Nucleus accumbens (tissue), 56 donors: ENCODE measurements around the gene PKD1L1.
"Not testable (repeated sequence)": the region's sequence is repeated elsewhere in the genome, so short reads cannot be mapped to it uniquely, and the experiment has no call there.

Source experiments
- DNase-seq, 56 donors: peaks; one replicate each; lab custom pipeline; 2025; lab: John Stamatoyannopoulos, UW

The PKD1L1 gene

GRCh38 chr7:47938574-47939165 lies 9.6 kb downstream of the PKD1L1 start:
- DNase-seq = no peak

DNA sequence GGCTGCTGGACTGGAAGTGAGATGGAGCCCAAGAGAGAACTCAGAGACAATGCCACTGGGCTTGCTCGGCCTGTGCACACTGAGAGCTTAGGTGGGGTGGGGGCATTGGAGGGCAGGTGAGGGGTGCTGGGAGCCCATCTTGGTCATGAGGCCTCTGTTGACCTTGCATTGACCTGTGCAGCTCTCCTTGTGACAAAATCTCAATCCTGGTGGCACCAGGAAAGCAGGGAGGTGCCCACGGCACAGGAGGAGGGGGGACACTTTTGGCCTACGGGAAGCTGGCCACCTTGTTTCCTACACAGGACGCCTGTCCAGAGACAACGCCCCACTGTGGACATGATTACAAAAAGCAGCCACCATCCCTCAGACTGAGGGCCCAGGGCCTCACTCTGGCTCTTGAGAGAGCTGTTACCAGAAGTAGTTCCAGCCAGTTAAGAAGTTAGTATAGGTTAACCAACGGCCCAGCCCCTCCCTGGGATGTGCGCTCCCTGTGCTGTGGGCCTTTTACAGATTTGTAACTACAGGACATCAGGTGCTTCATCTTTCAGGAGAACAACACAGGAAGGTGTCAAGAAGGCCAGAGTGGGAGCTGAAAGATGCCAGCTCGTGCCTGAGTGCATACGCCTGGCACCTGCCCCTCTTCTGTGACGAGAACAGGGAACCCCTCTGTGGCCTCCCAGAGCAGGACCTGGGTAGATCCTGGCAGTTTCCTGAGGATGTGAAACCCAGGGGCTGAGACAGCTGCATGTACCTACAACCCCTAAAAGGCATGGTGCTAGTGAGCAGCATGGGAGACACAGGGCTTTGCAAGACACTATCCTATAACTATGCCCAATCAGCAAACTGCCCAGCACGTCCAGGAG lies 10.3 kb downstream of the PKD1L1 start:
- DNase-seq = no peak

DNA sequence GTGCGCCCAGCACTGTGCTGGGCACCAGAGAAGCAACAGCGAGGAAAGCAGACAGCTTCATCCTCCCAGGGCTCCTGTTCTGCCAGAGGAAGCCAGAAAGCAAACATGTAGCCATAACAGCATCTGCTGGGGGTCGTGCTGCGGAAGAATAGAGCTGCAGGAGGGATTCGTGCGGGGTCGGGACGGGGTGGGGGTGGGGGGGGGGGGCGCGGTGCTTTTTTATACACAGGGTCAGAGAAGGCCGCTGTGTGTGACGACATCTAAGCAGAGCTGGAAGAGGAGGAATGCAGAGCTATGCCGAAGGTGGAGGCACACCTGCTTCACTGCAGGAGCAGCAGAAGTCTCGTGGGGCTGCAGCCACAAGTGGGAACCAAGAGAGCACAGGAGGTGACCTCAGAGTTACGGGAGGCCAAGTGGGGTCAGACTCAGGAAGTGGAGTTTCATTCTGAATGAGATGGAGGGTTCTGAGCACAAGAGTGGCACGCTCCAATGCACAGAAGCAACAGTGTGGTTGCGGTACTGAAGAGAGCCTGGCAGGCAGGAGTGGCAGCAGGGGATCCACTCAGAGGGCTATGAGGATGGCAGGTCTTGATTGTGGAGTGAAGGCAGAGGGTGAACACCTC lies 11.1 kb downstream of the PKD1L1 start:
- DNase-seq = no peak

DNA sequence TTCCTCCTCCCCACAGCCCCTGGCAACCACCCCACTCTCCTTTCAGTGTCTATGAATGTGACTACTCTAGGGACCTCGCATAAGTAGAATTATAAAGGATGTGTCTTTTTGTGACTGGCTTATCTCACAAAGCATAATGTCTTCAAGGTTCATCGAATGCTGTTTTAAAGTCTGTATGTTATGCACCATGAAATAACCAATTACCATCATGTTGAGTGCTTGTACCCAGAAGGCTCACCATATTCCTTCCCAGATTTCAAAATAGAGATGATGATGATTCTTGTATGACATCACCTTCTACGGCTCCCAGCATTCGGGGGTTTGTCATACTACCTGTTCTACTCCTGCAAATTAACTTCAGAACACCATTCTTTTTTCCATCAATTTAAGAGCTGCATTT lies 11.9 kb downstream of the PKD1L1 start:
- no peak for DNase-seq

- DNase-seq = no peak
Observed at GRCh38 chr7:47935336-47935735, 12.9 kb downstream of the PKD1L1 start.

GRCh38 chr7:47934831-47935230 lies 13.4 kb downstream of the PKD1L1 start:
- DNase-seq = no peak

DNA sequence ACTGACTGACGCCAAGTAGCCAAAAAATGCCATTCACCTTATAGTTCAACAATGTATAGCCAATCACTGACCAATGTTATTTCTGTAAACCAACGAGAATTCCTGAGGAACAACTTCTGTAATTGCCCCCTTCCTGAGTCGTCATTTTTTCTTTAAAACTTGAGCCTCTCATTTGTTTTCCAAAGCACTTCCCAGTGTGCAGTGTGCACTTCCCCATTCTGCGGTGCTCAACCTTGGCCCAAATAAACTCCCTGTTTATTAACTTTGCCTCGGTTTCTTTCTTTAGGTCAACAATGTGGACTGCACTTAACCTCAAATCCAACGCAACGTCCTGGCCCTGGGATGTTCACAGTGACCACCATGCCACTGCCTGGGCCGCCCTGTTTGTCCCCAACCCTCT lies 15.1 kb downstream of the PKD1L1 start:
- no peak for DNase-seq

- no peak for DNase-seq
Observed at GRCh38 chr7:47932466-47933037, 15.7 kb downstream of the PKD1L1 start.

- DNase-seq = no peak
Observed at GRCh38 chr7:47932016-47932415, 16.2 kb downstream of the PKD1L1 start.

DNA sequence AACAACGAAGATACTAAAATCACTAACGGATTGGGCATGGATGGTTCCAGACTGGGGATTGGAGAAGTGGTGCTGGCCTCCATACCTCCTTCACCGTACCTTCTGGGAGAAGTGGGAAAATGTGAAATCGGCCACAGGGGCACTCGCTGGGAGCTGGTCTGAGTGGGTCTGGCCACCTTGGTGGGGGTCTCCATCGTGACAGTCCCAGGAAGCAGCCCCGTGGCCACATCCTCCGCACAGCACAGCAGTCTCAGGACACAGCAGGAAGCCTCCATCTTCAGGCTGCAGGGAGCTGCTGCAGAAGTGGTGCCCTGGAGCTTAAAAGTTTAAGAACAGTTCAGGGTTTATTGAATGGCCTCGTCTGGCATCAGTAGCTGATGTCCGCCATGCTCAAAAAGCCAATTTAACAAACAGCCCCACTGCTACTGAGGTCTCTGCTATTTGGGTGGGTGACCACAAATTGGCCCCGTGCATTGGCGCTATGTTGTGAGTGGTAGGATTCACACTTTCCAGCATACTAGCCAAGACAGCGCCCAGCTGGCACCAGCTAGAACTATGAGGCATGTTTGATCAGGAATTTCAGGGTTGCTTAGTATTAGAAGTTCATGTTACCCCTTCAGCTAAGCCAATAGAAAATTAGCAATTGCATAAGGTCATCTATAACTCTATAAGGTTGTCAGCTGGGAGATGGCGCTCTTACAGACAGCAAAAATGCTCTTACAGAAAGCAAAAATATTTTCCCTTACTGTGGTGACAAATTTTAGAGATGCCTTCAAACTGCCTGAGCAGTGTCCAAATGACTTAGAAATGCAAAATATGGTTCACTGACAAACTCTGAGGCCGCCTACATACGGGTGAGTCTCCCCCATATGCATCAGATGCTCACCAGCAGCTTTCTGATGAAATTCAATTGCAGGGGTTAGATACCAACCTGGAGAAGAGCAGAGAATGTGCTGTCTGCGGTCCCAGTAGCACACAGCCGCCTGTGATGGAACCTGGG lies 17.0 kb downstream of the PKD1L1 start:
- no peak for DNase-seq

- DNase-seq = no peak
Observed at GRCh38 chr7:47924266-47924665, 24.0 kb downstream of the PKD1L1 start.

- DNase-seq = not testable (repeated sequence)
Observed at GRCh38 chr7:47923081-47923875, 25.0 kb downstream of the PKD1L1 start.

DNA sequence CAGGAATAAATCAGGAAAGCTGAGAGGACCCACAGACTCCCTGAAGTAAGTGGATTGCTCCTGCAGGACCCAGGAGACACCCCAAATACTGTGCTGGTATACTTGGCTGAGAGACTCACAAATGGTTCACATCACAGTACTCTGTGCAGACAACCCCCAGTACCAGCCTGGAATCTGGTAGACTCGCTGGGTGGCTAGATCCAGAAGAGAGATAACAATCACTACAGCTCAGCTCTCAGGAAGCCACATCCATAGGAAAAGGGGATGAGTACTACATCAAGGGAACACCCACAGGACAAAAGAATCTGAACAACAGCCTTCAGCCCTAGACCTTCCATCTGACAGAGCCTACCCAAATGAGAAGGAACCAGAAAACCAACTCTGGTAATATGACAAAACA lies 31.8 kb downstream of the PKD1L1 start:
- not testable (repeated sequence) for DNase-seq

- no peak for DNase-seq
Observed at GRCh38 chr7:47915616-47915976, 32.7 kb downstream of the PKD1L1 start.

DNA sequence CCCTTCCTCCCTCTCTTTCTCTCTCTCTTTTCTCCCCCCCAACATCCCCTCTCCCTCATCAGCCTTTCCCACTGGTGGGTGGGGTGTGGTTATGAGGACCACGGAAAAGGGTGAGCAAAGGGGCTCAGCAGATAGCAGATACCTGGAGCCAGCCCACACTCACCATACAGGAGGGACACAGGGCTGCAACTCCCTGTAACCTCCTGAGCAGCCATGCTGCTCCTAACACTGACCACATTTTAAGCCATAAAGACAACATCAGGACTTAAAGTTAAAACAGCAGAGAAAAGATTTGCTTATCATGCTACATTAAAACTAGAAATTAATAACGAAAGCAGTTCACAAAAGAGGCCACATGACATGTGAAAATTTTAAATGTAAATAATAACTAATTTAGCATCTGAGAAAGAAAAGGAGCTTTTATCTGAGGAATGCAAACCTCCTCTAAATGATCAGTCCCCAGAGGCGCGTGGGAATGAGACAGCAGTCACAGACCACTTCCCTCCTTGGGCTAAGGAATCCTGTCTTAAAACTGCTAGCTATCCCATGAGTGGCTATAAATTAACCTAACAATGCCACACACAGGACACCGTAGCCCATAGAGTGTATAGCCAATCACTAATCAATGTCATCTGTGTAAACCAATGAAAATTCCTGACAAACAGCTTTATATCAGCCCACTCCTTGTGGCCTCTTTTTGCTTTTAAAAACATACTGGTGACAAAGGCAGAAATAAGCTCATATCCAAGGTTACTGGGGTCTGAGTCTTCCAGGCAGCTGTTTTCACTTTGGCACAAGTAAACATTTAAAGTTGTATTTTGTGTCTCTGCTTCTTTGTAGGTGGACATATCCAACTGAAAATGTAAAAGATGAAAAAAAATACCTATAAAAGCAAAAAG lies 33.3 kb downstream of the PKD1L1 start:
- DNase-seq = no peak

DNA sequence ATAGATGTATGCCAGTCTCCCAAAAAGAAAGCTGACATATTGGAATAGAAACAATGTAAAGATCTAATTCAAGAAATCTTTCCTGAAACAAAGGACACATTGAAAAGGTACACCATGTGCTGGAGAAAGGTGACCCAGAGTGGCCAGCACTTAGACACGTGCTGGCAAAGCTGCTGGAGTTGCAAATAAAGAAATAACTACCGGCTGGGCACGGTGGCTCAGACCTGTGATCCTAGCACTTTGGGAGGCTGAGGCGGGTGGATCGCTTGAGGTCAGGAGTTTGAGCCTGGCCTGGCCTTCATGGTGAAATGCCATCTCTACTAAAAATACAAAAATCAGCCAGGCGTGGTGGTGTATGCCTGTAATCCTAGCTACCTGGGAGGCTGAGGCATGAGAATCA lies 35.9 kb downstream of the PKD1L1 start:
- no peak for DNase-seq

GRCh38 chr7:47908720-47909119 lies 39.5 kb downstream of the PKD1L1 start:
- DNase-seq = no peak

DNA sequence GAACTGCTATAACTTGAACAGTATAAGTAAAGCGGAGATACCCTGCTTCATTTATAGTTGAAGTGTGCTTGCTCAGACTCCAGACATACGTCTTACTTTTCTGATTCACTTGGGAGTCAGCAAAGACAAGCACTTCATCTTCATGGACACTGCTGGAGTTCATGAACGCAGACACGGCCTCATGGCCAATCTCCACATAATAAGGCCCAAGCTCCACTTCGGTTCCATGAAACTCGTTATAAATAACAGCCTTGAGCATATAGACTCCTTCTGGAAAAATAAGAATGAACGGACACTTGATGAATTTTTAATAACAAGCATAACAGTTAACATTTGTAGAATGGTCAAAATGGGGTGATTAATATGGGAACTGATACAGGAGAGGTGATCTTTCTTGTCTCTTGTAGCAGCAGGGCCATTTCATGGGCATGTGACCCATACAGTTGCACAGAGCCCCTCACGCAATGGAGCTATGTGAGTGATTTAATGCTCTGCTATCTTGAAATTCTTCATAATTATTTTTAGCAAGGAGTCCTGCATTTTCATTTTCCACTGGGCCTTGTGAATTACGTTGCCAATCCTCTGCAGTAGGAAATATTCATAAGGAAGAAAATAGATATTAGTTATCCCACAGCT lies 40.2 kb downstream of the PKD1L1 start:
- no peak for DNase-seq
